A549 (cell line): ENCODE data around the gene ZNF775. TPM values are rescaled to one million over a fixed set of nuclear protein-coding genes. Genes with fewer than 3 reads are reported as not detected.

Experiments used
- ATAC-seq, 2 experiments: fragments of 200-7000 bp in 1 of 2; fragments of >200 bp in 1 of 2; cut with Nextera tagmentation in 1 of 2; cut with Tn5 transposase in 1 of 2; 3 replicates each; pipeline versions ENCODE4 v1.8.0 to v1.9.1; 2018 to 2020; ENCODE audit warnings: mild to moderate bottlenecking in 1 of 2, moderate library complexity in 1 of 2
- CTCF ChIA-PET: fragments of 300-600 bp; sonication (Branson Sonifier 250); formaldehyde crosslinking; extraction: SDS; loops from one replicate; lab custom pipeline; 2021; ENCODE audit warnings: antibody characterized with exemption, inconsistent platforms; lab: Yijun Ruan, JAX
- POLR2A ChIA-PET: fragments of 350-600 bp; formaldehyde crosslinking; extraction: SDS; loops from one replicate; lab custom pipeline; 2021; ENCODE audit warnings: antibody characterized with exemption, inconsistent platforms; lab: Yijun Ruan, JAX
- DNase-seq, 2 experiments: peaks; one replicate each; pipeline versions ENCODE4 v3.0.0 to v3.0.0-alpha.2; 2011 to 2016; ENCODE audit warnings: low read depth in 1 of 2, low spot score in 1 of 2
- FAIRE-seq: peaks from 2 replicates; lab custom pipeline; 2011; peaks lifted over from hg19 to GRCh38; lab: Jason Lieb, UNC
- H3K27ac ChIP-seq, 2 experiments: fragments of >200 bp; sonication (Bioruptor Twin); formaldehyde crosslinking; 3 replicates each; pipeline ENCODE4 v1.5.1; 2016 to 2017
- H3K4me1 ChIP-seq: fragments of >200 bp; sonication (Bioruptor Twin); formaldehyde crosslinking; 3 replicates; pipeline ENCODE4 v1.6.1; 2016
- H3K4me2 ChIP-seq: fragments of >200 bp; sonication (Bioruptor Twin); formaldehyde crosslinking; 3 replicates; pipeline ENCODE4 v1.6.1; 2016
- H3K4me3 ChIP-seq: fragments of >200 bp; sonication (Bioruptor Twin); formaldehyde crosslinking; 3 replicates; pipeline ENCODE4 v1.5.1; 2016
- H3K9me3 ChIP-seq: fragments of >200 bp; sonication (Bioruptor Twin); formaldehyde crosslinking; 3 replicates; pipeline ENCODE4 v1.6.1; 2016
- BHLHE40 ChIP-seq: IDR thresholded peaks from 2 replicates; pipeline ENCODE4 v1.6.1; 2012; ENCODE audit warnings: low read depth, low read length, inconsistent platforms
- CEBPB ChIP-seq, 2 experiments: fragments of >200 bp in 1 of 2; sonication (Bioruptor Twin) in 1 of 2; formaldehyde crosslinking in 1 of 2; IDR thresholded peaks; 2 replicates each; pipeline ENCODE4 v1.6.1; 2012 to 2016
- EHMT2 ChIP-seq: fragments of 200-600 bp; sonication (generic); IDR thresholded peaks from 2 replicates; pipeline ENCODE4 v1.6.1; 2016; ENCODE audit warnings: antibody characterized with exemption, low read depth, mild to moderate bottlenecking, moderate library complexity
- EP300 ChIP-seq, 2 experiments: fragments of >200 bp; sonication (Bioruptor Twin); formaldehyde crosslinking; IDR thresholded peaks; 2 replicates in 1 of 2; 3 replicates in 1 of 2; pipeline ENCODE4 v1.6.1; 2016 to 2017
- ESRRA ChIP-seq: fragments of 150-350 bp; IDR thresholded peaks from 2 replicates; pipeline ENCODE4 v1.6.1; 2014; ENCODE audit warnings: mild to moderate bottlenecking, low read length, borderline replicate concordance
- FOSB ChIP-seq: fragments of 250-450 bp; sonication (Bioruptor Pico); IDR thresholded peaks from 2 replicates; pipeline ENCODE4 v1.5.0; 2020; ENCODE audit warnings: mild to moderate bottlenecking, moderate library complexity
- FOSL2 ChIP-seq, 2 experiments: fragments of 450-650 bp in 1 of 2; fragments of >200 bp in 1 of 2; sonication (Bioruptor Twin) in 1 of 2; formaldehyde crosslinking; IDR thresholded peaks; 2 replicates each; pipeline versions ENCODE4 v1.5.0 to v1.6.1; 2016 to 2020; ENCODE audit warnings: mild to moderate bottlenecking in 1 of 2, moderate library complexity in 1 of 2
- FOXS1 ChIP-seq: fragments of 250-450 bp; sonication (Bioruptor Pico); IDR thresholded peaks from 2 replicates; pipeline ENCODE4 v1.5.0; 2020; ENCODE audit warnings: mild to moderate bottlenecking, moderate library complexity
- HOXA7 ChIP-seq: fragments of 250-450 bp; sonication (Bioruptor Pico); IDR thresholded peaks from 2 replicates; pipeline ENCODE4 v1.5.0; 2020; ENCODE audit warnings: mild to moderate bottlenecking, moderate library complexity
- HOXB5 ChIP-seq: fragments of 250-450 bp; sonication (Bioruptor Pico); IDR thresholded peaks from 2 replicates; pipeline ENCODE4 v1.5.0; 2020; ENCODE audit warnings: mild to moderate bottlenecking, moderate library complexity
- JUN ChIP-seq, 2 experiments: fragments of >200 bp; sonication (Bioruptor Twin); formaldehyde crosslinking; IDR thresholded peaks; 2 replicates in 1 of 2; 3 replicates in 1 of 2; pipeline ENCODE4 v1.6.1; 2016 to 2017
- JUNB ChIP-seq: fragments of >200 bp; sonication (Bioruptor Twin); formaldehyde crosslinking; IDR thresholded peaks from 2 replicates; pipeline ENCODE4 v1.6.1; 2016
- NR3C1 ChIP-seq: fragments of >200 bp; sonication (Bioruptor Twin); formaldehyde crosslinking; IDR thresholded peaks from 3 replicates; pipeline ENCODE4 v1.6.1; 2017
- PHF8 ChIP-seq: fragments of 200-600 bp; sonication (generic); IDR thresholded peaks from 2 replicates; pipeline ENCODE4 v1.6.1; 2016; ENCODE audit warnings: low read depth, mild to moderate bottlenecking, antibody characterized with exemption, moderate library complexity, borderline replicate concordance
- RAD21 ChIP-seq, 2 experiments: fragments of >200 bp in 1 of 2; sonication (Bioruptor Twin) in 1 of 2; formaldehyde crosslinking in 1 of 2; IDR thresholded peaks in 1 of 2; conservative IDR thresholded peaks in 1 of 2; 2 replicates in 1 of 2; 3 replicates in 1 of 2; pipeline ENCODE4 v1.6.1; 2012 to 2018; ENCODE audit warnings: inconsistent platforms in 1 of 2
- RARB ChIP-seq: fragments of 250-450 bp; sonication (Bioruptor Pico); IDR thresholded peaks from 2 replicates; pipeline ENCODE4 v1.8.0; 2021; ENCODE audit warnings: mild to moderate bottlenecking, moderate library complexity
- RNF2 ChIP-seq: fragments of 200-600 bp; sonication (generic); IDR thresholded peaks from 2 replicates; pipeline ENCODE4 v1.6.1; 2016; ENCODE audit warnings: low read depth, mild to moderate bottlenecking, antibody characterized with exemption, moderate library complexity, borderline replicate concordance
- SMC3 ChIP-seq: fragments of >200 bp; sonication (Bioruptor Twin); formaldehyde crosslinking; IDR thresholded peaks from 3 replicates; pipeline ENCODE4 v1.6.1; 2018; ENCODE audit warnings: inconsistent platforms
- SREBF2 ChIP-seq: fragments of 450-650 bp; IDR thresholded peaks from 2 replicates; pipeline ENCODE4 v1.6.1; 2014; ENCODE audit warnings: mild to moderate bottlenecking, moderate library complexity
- TP53 ChIP-seq: fragments of 250-450 bp; sonication (Bioruptor Pico); IDR thresholded peaks from 2 replicates; pipeline ENCODE4 v1.5.0; 2021; ENCODE audit warnings: mild to moderate bottlenecking, moderate library complexity
- ZC3H11A ChIP-seq: fragments of 450-650 bp; IDR thresholded peaks from 2 replicates; pipeline ENCODE4 v1.6.1; 2014; ENCODE audit warnings: antibody characterized with exemption, mild to moderate bottlenecking
- ZFP36 ChIP-seq: fragments of 450-650 bp; IDR thresholded peaks from 2 replicates; pipeline ENCODE4 v1.6.1; 2014; ENCODE audit warnings: borderline replicate concordance; ENCODE audit not compliant: partially characterized antibody
- ZNF302 ChIP-seq: fragments of 250-450 bp; sonication (Bioruptor Pico); IDR thresholded peaks from 2 replicates; pipeline ENCODE4 v1.9.0; 2021; ENCODE audit warnings: inconsistent platforms, mild to moderate bottlenecking, moderate library complexity
- WGBS: methylation state at CpG from one replicate; pipeline ENCODE4 v1.1.6; 2017; ENCODE audit errors: missing lambda C conversion rate; 5-methylcytosine and 5-hydroxymethylcytosine counted together
- polyA plus RNA-seq, 4 experiments: library from polyadenylated mRNA; depleted of rRNA in 3 of 4; stranded (reverse); fragments of >200 nt; fragmentation: RNase III in 1 of 4; extraction: RNeasy Plus Mini Kit Qiagen cat#74134 plus additional on column Dnase treatment in 1 of 4; gene quantifications; 2 replicates in 3 of 4; 3 replicates in 1 of 4; pipeline ENCODE4 v1.2.3, GENCODE V29; 2011 to 2017
- TF ChIP-seq, protein P1 (sequence below): IDR thresholded peaks from 2 replicates; pipeline ENCODE4 v1.6.1; 2012
- TF ChIP-seq, protein P2 (sequence below): fragments of 150-350 bp; IDR thresholded peaks from 2 replicates; pipeline ENCODE4 v1.6.1; 2014; ENCODE audit warnings: low read depth, mild to moderate bottlenecking, low read length
- TF ChIP-seq, protein P3 (sequence below): fragments of 450-650 bp; IDR thresholded peaks from 2 replicates; pipeline ENCODE4 v1.6.1; 2014; ENCODE audit warnings: antibody characterized with exemption
- TF ChIP-seq, protein P4 (sequence below): fragments of >200 bp; sonication (Bioruptor Twin); formaldehyde crosslinking; IDR thresholded peaks from 3 replicates; pipeline ENCODE4 v1.6.1; 2016
- TF ChIP-seq, protein P5 (sequence below): IDR thresholded peaks from 2 replicates; pipeline ENCODE4 v1.6.1; 2012; ENCODE audit warnings: low read depth, borderline replicate concordance
- TF ChIP-seq, protein P6 (sequence below): IDR thresholded peaks from 2 replicates; pipeline ENCODE4 v1.6.1; 2012

The ZNF775 gene
- polyA plus RNA-seq, 2 of the 4 experiments (the other 2 are of a cell fraction) = 1.7 to 5.4 TPM

DNA sequence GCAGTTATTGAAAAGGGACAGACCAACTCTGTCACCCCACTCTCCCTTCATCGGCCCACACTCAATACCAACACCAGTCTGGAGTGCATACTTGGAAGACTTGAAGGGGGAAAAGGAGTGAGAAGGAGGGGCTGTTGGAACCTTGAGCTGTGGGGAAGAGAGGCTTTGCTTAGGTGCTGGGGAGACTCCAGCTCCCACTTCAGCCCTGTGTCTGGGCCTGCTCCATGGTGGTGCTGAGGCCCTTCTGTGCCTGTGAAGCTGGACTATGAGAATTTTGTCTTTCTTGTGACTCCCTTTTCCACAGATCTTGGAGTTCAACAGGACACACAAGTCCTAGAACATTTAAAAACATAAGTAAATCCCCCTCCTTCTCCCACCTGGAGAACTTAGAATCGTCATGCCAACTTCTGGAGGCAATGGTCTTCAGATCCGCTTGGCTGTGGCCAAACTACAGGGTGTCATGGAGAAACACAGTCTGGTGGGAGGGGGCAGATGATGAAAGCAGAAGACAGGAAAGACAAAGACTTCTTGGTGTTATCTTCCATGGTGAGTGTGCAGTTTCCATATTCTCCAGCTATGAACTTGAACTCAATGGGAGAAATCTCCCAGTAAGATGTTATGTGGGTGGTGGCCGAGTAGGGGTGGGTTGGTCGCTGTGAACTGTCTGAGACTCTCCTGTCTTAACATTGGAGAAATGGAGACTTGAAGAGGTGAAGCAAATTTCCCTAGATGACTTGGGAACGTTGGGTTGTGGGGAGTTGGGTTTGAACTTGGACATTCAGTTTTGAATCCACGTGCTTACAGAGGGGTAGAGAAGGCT lies 52.9 kb downstream of the ZNF775 start:
- TF ChIP-seq RNF2 = no peak
- no peak for TF ChIP-seq EP300 (IDR thresholded peaks at IDR 0.05)
- TF ChIP-seq, protein P1, sequence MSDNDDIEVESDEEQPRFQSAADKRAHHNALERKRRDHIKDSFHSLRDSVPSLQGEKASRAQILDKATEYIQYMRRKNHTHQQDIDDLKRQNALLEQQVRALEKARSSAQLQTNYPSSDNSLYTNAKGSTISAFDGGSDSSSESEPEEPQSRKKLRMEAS = no peak
- TF ChIP-seq RAD21 (conservative IDR thresholded peaks at IDR 0.05 in 1 of 2, IDR thresholded peaks at IDR 0.05 in 1 of 2) = no peak
- no peak for TF ChIP-seq SREBF2
- TF ChIP-seq HOXB5 = no peak
- no peak for TF ChIP-seq BHLHE40
- no peak for TF ChIP-seq RARB
- no peak for TF ChIP-seq EHMT2
- TF ChIP-seq, protein P2, sequence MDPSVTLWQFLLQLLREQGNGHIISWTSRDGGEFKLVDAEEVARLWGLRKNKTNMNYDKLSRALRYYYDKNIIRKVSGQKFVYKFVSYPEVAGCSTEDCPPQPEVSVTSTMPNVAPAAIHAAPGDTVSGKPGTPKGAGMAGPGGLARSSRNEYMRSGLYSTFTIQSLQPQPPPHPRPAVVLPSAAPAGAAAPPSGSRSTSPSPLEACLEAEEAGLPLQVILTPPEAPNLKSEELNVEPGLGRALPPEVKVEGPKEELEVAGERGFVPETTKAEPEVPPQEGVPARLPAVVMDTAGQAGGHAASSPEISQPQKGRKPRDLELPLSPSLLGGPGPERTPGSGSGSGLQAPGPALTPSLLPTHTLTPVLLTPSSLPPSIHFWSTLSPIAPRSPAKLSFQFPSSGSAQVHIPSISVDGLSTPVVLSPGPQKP = no peak
- TF ChIP-seq HOXA7 (CRISPR knock-in tag) = no peak
- no peak for TF ChIP-seq FOXS1 (CRISPR knock-in tag)
- TF ChIP-seq, protein P3, sequence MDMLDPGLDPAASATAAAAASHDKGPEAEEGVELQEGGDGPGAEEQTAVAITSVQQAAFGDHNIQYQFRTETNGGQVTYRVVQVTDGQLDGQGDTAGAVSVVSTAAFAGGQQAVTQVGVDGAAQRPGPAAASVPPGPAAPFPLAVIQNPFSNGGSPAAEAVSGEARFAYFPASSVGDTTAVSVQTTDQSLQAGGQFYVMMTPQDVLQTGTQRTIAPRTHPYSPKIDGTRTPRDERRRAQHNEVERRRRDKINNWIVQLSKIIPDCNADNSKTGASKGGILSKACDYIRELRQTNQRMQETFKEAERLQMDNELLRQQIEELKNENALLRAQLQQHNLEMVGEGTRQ = no peak
- TF ChIP-seq ZNF302 (CRISPR knock-in tag) = no peak
- TF ChIP-seq JUNB = no peak
- TF ChIP-seq JUN (IDR thresholded peaks at IDR 0.05) = no peak
- no peak for TF ChIP-seq NR3C1
- no peak for TF ChIP-seq SMC3
- TF ChIP-seq, protein P4, sequence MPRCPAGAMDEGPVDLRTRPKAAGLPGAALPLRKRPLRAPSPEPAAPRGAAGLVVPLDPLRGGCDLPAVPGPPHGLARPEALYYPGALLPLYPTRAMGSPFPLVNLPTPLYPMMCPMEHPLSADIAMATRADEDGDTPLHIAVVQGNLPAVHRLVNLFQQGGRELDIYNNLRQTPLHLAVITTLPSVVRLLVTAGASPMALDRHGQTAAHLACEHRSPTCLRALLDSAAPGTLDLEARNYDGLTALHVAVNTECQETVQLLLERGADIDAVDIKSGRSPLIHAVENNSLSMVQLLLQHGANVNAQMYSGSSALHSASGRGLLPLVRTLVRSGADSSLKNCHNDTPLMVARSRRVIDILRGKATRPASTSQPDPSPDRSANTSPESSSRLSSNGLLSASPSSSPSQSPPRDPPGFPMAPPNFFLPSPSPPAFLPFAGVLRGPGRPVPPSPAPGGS = no peak
- no peak for TF ChIP-seq PHF8
- DNase-seq (no peak), FAIRE-seq (no peak), ATAC-seq (no peak)
- Histone ChIP-seq H3K4me3 (no peak overlapping the region), H3K27ac (no peak overlapping the region), H3K4me2 (no peak overlapping the region), H3K9me3 (no peaks in the 10 kb centered on the region), H3K4me1 (peaks cover 13% of the 10 kb centered on the region; the same call in 2 of the 3 replicates)
- ChIA-PET POLR2A (no interaction called here), CTCF (interaction anchor here (1.6 to 1.8 kb wide), 3 partner anchors 10 to 26 kb away, joined by 3 to 5 read pairs (median 5); a partner anchor contains a TSS)
- 49% methylated on average over 7 of the region's 7 CpGs for WGBS

DNA sequence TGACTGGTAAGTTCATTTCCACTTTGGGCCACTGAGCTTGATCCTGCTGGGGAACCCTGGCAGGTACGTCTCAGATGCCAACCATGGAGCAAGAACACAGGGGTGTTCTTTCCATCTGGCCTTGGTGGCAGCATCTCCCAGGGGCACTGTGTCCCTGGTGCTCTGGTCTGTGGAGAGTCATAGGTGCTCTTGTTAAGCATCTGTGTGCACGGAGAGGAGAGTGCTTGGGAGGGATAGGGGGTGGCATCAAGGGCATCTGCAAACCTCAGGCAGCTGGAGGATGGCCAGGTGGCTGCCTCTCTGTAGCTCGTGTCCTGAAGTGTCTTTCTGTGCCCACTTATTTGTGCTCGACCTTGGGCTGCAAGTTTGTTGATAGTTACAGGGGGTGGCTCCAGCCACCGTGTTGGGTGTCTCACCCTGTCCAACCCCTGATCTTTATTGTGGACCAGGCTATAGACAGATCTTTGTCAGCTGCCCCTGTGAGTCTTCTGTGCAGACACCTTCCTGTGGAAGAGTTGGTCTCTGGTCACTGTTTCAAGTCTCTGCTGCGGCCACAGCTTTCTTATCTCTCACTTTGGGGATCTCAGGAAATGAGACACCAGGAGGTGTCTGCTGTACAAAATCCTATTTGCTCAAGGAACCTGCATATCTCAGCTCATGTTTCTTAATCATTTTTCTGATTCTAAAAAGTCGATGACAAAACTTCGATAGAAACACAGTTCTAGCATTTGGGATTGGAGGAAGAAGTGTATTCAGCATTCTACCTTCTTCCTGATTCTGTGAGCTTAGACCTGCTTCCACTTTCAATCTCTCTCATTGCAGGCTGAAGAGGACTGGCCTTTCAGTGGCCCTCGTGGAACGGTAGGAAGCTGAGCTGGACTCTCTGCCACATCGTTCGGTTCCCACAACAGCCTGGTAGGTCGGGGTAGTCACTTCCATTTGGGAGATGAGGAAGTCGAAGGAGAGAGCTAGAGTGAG lies 54.1 kb downstream of the ZNF775 start:
- FAIRE-seq (no peak), DNase-seq (no peak), ATAC-seq (no peak)
- Histone ChIP-seq H3K4me2 (no peak overlapping the region), H3K27ac (no peak overlapping the region), H3K4me3 (no peak overlapping the region), H3K4me1 (peaks cover 13% of the 10 kb centered on the region; the same call in 2 of the 3 replicates), H3K9me3 (no peaks in the 10 kb centered on the region)
- WGBS = 43% methylated on average over 14 of the region's 14 CpGs
- POLR2A ChIA-PET = no interaction called here
- CTCF ChIA-PET = interaction anchor here (0.6 to 1.1 kb wide), 2 partner anchors 12 to 13 kb away, joined by 3 to 4 read pairs; no protein-coding TSS in a partner anchor
- no peak for TF ChIP-seq FOSL2 (IDR thresholded peaks at IDR 0.05)
- TF ChIP-seq FOSL2 (CRISPR knock-in tag; IDR thresholded peaks at IDR 0.05) = no peak
- no peak for TF ChIP-seq ZC3H11A
- TF ChIP-seq ESRRA = no peak
- TF ChIP-seq RNF2 = no peak
- TF ChIP-seq, protein P5, sequence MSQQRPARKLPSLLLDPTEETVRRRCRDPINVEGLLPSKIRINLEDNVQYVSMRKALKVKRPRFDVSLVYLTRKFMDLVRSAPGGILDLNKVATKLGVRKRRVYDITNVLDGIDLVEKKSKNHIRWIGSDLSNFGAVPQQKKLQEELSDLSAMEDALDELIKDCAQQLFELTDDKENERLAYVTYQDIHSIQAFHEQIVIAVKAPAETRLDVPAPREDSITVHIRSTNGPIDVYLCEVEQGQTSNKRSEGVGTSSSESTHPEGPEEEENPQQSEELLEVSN = no peak
- TF ChIP-seq, protein P6, sequence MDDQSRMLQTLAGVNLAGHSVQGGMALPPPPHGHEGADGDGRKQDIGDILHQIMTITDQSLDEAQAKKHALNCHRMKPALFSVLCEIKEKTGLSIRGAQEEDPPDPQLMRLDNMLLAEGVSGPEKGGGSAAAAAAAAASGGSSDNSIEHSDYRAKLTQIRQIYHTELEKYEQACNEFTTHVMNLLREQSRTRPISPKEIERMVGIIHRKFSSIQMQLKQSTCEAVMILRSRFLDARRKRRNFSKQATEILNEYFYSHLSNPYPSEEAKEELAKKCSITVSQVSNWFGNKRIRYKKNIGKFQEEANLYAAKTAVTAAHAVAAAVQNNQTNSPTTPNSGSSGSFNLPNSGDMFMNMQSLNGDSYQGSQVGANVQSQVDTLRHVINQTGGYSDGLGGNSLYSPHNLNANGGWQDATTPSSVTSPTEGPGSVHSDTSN = no peak
- TF ChIP-seq, protein P1 = no peak
- no peak for TF ChIP-seq RARB
- no peak for TF ChIP-seq NR3C1
- no peak for TF ChIP-seq FOSB (CRISPR knock-in tag)
- TF ChIP-seq TP53 = no peak
- TF ChIP-seq CEBPB (IDR thresholded peaks at IDR 0.05) = no peak
- no peak for TF ChIP-seq ZFP36
